Endometrium (tissue), 2 donors: Measurements from ENCODE around the gene PSAPL1.

Experiments
- FAIRE-seq: peaks from 2 replicates; lab custom pipeline; 2012; peaks lifted over from hg19 to GRCh38; lab: Jason Lieb, UNC
- donor health status: control.
- donor health status: control.

PSAPL1 gene

GRCh38 chr4:7430965-7431695 lies 3.6 kb downstream of the PSAPL1 start:
- no peak for FAIRE-seq

- no peak for FAIRE-seq
Measured at GRCh38 chr4:7430368-7430964, 4.3 kb downstream of the PSAPL1 start.

GRCh38 chr4:7429601-7430078 lies 5.1 kb downstream of the PSAPL1 start:
- no peak for FAIRE-seq

- no peak for FAIRE-seq
Measured at GRCh38 chr4:7429069-7429416, 5.7 kb downstream of the PSAPL1 start.

- no peak for FAIRE-seq
Measured at GRCh38 chr4:7428261-7429068, 6.3 kb downstream of the PSAPL1 start.

- no peak for FAIRE-seq
Measured at GRCh38 chr4:7427831-7428260, 6.9 kb downstream of the PSAPL1 start.

- no peak for FAIRE-seq
Measured at GRCh38 chr4:7427361-7427760, 7.4 kb downstream of the PSAPL1 start.

- no peak for FAIRE-seq
Measured at GRCh38 chr4:7426525-7427171, 8.1 kb downstream of the PSAPL1 start.

- no peak for FAIRE-seq
Measured at GRCh38 chr4:7425591-7426468, 8.9 kb downstream of the PSAPL1 start.

GRCh38 chr4:7425124-7425523 lies 9.6 kb downstream of the PSAPL1 start:
- FAIRE-seq, result no peak

- FAIRE-seq, result no peak
Measured at GRCh38 chr4:7424553-7425111, 10.1 kb downstream of the PSAPL1 start.

- no peak for FAIRE-seq
Measured at GRCh38 chr4:7423801-7424552, 10.8 kb downstream of the PSAPL1 start.

- no peak for FAIRE-seq
Measured at GRCh38 chr4:7423391-7423790, 11.3 kb downstream of the PSAPL1 start.

GRCh38 chr4:7422898-7423180 lies 11.9 kb downstream of the PSAPL1 start:
- FAIRE-seq, result no peak

GRCh38 chr4:7422151-7422897 lies 12.4 kb downstream of the PSAPL1 start:
- no peak for FAIRE-seq

- no peak for FAIRE-seq
Measured at GRCh38 chr4:7421356-7422150, 13.2 kb downstream of the PSAPL1 start.

- FAIRE-seq, result no peak
Measured at GRCh38 chr4:7420661-7421040, 14.1 kb downstream of the PSAPL1 start.

- FAIRE-seq, result no peak
Measured at GRCh38 chr4:7419961-7420660, 14.6 kb downstream of the PSAPL1 start.
